Eye (tissue), 1 donor: ENCODE results near the gene CDC16.
A peak's percentile ranks its signal among the peaks of the same experiment; 100 is the strongest.

Experiments
- DNase-seq: peaks from one replicate; pipeline ENCODE4 v3.0.0-alpha.2; 2015

The CDC16 gene

DNA sequence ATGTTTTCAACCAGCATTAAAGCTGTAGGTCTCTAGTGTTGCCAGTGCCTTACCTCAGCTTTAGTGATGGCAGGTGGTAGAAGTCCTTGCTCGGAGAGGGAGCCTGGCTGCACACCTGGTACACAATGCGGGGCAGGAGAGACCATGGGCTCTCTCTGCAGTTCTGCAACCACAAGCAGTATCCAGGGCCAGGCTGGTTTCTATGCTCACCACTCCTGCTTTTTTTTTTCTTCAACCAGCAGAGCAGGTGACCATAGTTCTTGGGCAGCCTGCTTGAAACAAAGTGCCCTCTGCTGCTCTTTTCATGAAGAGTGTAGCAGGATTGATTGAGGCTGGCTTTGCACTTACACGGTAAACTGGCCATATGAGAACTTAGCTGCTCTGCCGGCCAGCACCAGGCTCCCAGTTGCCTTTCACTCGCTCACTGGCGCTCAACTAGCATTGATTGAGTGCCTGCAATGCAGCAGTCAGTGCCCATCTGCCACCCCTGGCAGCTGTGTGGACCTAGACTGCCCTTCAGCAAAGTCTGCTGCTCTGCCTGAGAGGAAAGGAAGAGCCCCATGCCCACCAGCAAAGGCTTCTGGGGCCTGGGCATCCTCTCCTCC is 75.2 kb downstream of the CDC16 start:
- DNase-seq, result no peak

GRCh38 chr13:114310956-114311355 is 76.3 kb downstream of the CDC16 start:
- DNase-seq, result no peak

DNA sequence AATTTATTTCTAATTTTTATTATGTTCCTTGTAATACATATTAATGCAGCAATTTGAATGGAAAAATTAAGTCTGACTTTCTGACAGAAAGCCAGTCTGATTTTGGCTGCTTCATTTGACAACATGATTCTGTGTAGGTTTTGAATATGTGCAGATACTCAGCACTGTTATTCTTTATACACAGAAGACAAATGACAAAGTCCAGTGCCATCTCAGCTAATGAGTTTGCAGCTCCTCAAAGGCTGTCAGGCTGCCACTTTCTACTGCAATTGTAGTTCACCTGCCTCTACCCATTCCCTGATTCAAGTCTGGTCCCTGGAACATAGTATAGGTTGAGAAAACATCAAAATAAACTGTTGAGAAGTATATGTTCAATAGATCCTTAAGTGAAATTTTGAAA is 76.7 kb downstream of the CDC16 start:
- no peak for DNase-seq

GRCh38 chr13:114311908-114312307 is 77.2 kb downstream of the CDC16 start:
- no peak for DNase-seq

GRCh38 chr13:114313061-114313860 is 78.6 kb downstream of the CDC16 start:
- no peak for DNase-seq

DNA sequence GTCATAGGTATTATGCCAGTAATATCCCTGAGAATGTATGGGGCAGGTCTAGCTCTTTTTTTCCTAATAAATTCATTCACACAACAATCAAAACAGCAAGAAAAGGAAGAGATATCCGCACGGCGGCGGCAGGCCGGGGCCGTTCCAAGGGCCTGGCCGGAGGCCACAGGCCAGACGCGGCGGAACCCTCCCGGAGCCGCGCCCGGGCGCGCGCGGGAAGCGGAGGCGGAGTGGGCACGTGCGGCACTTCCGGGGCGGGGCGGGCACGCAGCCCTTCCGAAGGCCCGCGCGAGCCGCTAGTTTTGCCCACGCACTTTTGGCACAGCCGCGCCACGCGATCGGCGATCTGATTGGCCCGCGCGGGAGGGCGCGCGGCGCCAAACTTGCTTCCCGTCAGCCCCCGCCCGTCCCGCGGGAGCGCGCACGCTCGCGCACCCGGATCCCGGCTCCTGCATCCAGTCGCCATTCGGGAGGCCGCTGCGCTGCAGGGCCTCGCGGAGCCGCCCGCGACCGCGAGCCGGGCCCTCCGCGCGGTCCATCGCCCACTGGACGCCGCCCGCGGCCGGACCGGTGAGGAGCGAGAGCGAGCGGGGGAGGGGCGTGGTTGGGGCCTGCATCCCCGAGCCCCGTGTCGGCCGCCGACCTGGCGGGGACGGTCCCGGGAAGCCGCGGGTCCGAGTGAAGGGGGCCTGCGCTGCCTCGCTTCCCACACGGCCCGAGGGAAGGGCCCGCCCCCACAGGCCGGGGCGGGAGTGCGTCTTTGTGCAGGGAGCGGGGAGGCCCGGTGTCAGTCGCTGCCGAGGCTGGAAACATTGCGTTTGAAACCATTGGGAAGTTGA is 79.6 kb downstream of the CDC16 start, which contains the start of gene CHAMP1:
Gene CHAMP1 (plus strand): TSS at position 430 of the 839 bp plus-strand sequence. CDS start 9,340 bp downstream, outside the sequence.
- peak; percentile 98 for DNase-seq

- no peak for DNase-seq
Measured at GRCh38 chr13:114315074-114315785, 80.5 kb downstream of the CDC16 start.

- no peak for DNase-seq
Measured at GRCh38 chr13:114318624-114319023, 83.9 kb downstream of the CDC16 start.

DNA sequence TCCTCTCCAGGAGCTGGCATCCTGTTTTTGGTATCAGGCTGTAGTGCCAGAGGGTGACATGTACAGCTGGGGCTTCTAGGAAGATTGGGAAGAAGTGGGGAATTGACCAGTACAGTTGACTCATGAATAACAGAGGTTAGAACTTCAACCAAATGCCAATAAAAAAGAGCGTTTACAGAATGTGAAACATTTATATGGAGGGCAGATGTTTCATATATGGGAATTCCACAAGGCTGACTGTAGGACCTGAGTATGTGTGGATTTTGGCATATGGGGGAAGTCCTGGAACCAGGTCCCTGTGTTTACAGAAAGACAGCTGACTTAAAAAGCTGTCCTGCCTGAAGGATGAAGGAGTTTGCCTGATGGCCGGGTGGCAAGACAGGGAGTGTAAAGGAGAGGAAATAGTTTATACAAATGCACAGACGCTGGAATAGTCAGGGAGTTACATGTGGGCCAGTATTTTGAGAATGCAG is 84.8 kb downstream of the CDC16 start:
- DNase-seq, result no peak

GRCh38 chr13:114320065-114320464 is 85.4 kb downstream of the CDC16 start:
- no peak for DNase-seq

DNA sequence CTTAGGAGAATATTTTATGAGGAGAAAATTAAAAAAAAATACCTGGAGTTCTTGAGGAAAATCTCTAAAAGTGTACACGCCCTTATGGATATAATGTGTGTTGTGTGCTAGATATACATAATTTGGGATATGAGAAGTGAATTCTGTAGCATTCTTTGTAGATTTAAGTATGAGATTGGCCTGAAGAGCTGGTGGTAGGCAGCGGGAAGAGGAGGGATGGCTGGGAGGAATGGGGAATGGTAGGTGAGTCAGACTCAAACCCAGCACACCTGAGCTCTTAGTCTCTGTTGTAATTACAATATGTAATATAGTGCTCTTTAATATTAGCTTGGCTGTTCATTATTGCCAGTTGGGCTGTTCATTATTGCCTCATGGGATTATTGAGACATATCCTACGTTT is 86.6 kb downstream of the CDC16 start:
- no peak for DNase-seq
